Gastrocnemius medialis (tissue), 4 donors: ENCODE results near the gene SMIM10. TPM values are rescaled to one million over a fixed set of nuclear protein-coding genes. Genes with fewer than 3 reads are reported as not detected.
"Not testable (repeated sequence)": the region's sequence is repeated elsewhere in the genome, so short reads cannot be mapped to it uniquely, and the experiment has no call there.

Experiments used
- ATAC-seq, 2 donors: fragments of 150-250 bp; one replicate each; pipeline ENCODE4 v1.9.1; 2016
- DNase-seq, 2 donors: peaks; one replicate each; pipeline ENCODE4 v3.0.0-alpha.2; 2019
- H3K27ac ChIP-seq, 4 donors: fragments of 200-600 bp; sonication (generic); 1 replicate in 1 of 4; 2 replicates in 3 of 4; pipeline ENCODE4 v1.5.1; 2016 to 2018; ENCODE audit warnings: mild to moderate bottlenecking in 2 of 4, moderate library complexity in 1 of 4
- H3K27me3 ChIP-seq, 3 donors: fragments of 200-600 bp; sonication (generic) in 2 of 3; 1 replicate in 1 of 3; 2 replicates in 2 of 3; pipeline versions ENCODE4 v1.5.1 to v1.6.0; 2016 to 2019; ENCODE audit warnings: mild to moderate bottlenecking in 1 of 3, moderate library complexity in 1 of 3
- H3K36me3 ChIP-seq, 2 donors: fragments of 200-600 bp; sonication (generic) in 1 of 2; one replicate each; pipeline ENCODE4 v1.5.1; 2017 to 2018
- H3K4me1 ChIP-seq, 2 donors: fragments of 200-600 bp; sonication (generic) in 1 of 2; one replicate each; pipeline ENCODE4 v1.5.1; 2016 to 2017; ENCODE audit warnings: mild to moderate bottlenecking in 2 of 2
- H3K4me3 ChIP-seq, 4 donors: fragments of 200-600 bp; sonication (generic) in 3 of 4; 1 replicate in 1 of 4; 2 replicates in 3 of 4; pipeline ENCODE4 v1.5.1; 2016 to 2019; ENCODE audit warnings: mild to moderate bottlenecking in 2 of 4
- H3K9me3 ChIP-seq, 3 donors: fragments of 200-600 bp; sonication (generic) in 2 of 3; 1 replicate in 1 of 3; 2 replicates in 2 of 3; pipeline ENCODE4 v1.5.1; 2016 to 2019
- CTCF ChIP-seq, 5 experiments: fragments of 450-650 bp in 3 of 5; fragments of 200-600 bp in 2 of 5; sonication (generic) in 2 of 5; IDR thresholded peaks in 4 of 5; conservative IDR thresholded peaks in 1 of 5; 1 replicate in 4 of 5; 2 replicates in 1 of 5; pipeline ENCODE4 v1.5.1; 2016 to 2019; ENCODE audit warnings: antibody characterized with exemption in 5 of 5, mild to moderate bottlenecking in 3 of 5, moderate library complexity in 3 of 5
- POLR2A ChIP-seq, 2 donors: fragments of 450-650 bp; IDR thresholded peaks; one replicate each; pipeline ENCODE4 v1.6.1; 2017; ENCODE audit warnings: antibody characterized with exemption in 2 of 2, mild to moderate bottlenecking in 2 of 2, moderate library complexity in 2 of 2
- in situ Hi-C, 4 donors: fragments of 200-750 bp; cut with MboI; loops; one replicate each; pipeline versions ENCODE4 v1.15.0 to v1.8.0; 2017; ENCODE audit warnings: low sequenced_read_pairs in 4 of 4
- intact Hi-C: fragments of 100-400 bp; cut with DNase I; formaldehyde crosslinking; loops from one replicate; pipeline ENCODE4 v1.15.1; 2023; ENCODE audit warnings: low total_unique reads
- total RNA-seq, 4 donors: library from RNA; depleted of rRNA; stranded (reverse); fragments of >200 nt; gene quantifications; one replicate each; pipeline versions ENCODE4 v1.1.0 to v1.2.3, GENCODE V29; 2016

The SMIM10 gene
- total RNA-seq, 4 donors from 2014 or later, result 1.0 to 2.7 (median 1.5) TPM

DNA sequence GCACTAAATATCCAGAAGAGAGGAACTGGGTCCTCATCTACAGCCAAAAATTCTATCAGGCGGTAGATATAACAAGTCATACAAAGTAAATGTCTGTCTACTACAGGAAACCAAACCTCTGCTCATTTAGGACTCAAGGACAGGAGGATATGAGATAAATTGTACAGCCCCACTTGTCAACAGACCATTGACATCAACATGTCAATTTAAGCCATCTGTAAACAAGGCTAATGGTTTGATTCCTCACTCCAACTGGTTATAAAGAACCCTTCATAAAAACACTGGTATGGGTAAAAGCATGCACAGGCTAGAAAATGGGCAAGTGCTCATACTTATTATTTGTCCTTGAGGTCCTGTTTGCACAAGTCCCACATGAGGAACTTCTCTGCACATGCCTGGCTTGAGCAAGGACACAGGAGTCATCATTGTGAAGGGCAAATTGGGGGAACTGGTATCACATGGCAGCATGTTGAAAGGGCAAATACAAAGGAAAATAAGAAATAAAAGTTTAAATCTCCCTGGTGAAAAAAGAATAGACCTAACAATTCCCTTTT, 18.3 kb downstream of the SMIM10 start:
- ATAC-seq (no peak), DNase-seq (no peak)
- Histone ChIP-seq H3K36me3 (no peaks in the 10 kb centered on the region), H3K4me1 (no peaks in the 10 kb centered on the region), H3K4me3 (no peak overlapping the region), H3K27ac (no peak overlapping the region), H3K27me3 (no peaks in the 10 kb centered on the region), H3K9me3 (no peaks in the 10 kb centered on the region)
- in situ Hi-C loops, result no loop called here
- intact Hi-C loops, result no loop called here
- TF ChIP-seq CTCF (IDR thresholded peaks at IDR 0.05 in 4 of 5, conservative IDR thresholded peaks at IDR 0.05 in 1 of 5) (no peak), POLR2A (IDR thresholded peaks at IDR 0.05) (no peak)

- H3K9me3 ChIP-seq, result no peaks in the 10 kb centered on the region
- in situ Hi-C loops, result no loop called here
- H3K27me3 ChIP-seq, result no peaks in the 10 kb centered on the region
- no peaks in the 10 kb centered on the region for H3K36me3 ChIP-seq
- DNase-seq (no peak), ATAC-seq (no peak)
- TF ChIP-seq CTCF (IDR thresholded peaks at IDR 0.05 in 4 of 5, conservative IDR thresholded peaks at IDR 0.05 in 1 of 5) (no peak), POLR2A (IDR thresholded peaks at IDR 0.05) (no peak)
- H3K4me3 ChIP-seq, result no peak overlapping the region
- H3K27ac ChIP-seq, result no peak overlapping the region
- no peaks in the 10 kb centered on the region for H3K4me1 ChIP-seq
- intact Hi-C loops, result no loop called here
These were observed 19.0 kb downstream of the SMIM10 start for GRCh38 chrX:135009838-135010237.

GRCh38 chrX:135010921-135011320, 20.1 kb downstream of the SMIM10 start:
- Histone ChIP-seq H3K27ac (no peak overlapping the region), H3K27me3 (no peaks in the 10 kb centered on the region), H3K36me3 (no peaks in the 10 kb centered on the region), H3K4me1 (no peaks in the 10 kb centered on the region), H3K4me3 (no peak overlapping the region), H3K9me3 (no peaks in the 10 kb centered on the region)
- in situ Hi-C loops (no loop called here), intact Hi-C loops (no loop called here)
- DNase-seq, result no peak
- no peak for TF ChIP-seq CTCF (IDR thresholded peaks at IDR 0.05 in 4 of 5, conservative IDR thresholded peaks at IDR 0.05 in 1 of 5)
- TF ChIP-seq POLR2A (IDR thresholded peaks at IDR 0.05), result no peak
- no peak for ATAC-seq

GRCh38 chrX:135015523-135016245, 24.9 kb downstream of the SMIM10 start:
- Histone ChIP-seq H3K27me3 (no peaks in the 10 kb centered on the region), H3K4me3 (no peak overlapping the region), H3K4me1 (peaks cover 3 to 10% of the 10 kb centered on the region in 2 donors), H3K9me3 (no peaks in the 10 kb centered on the region), H3K36me3 (no peaks in the 10 kb centered on the region), H3K27ac (no peak overlapping the region)
- no peak for ATAC-seq
- intact Hi-C loops (no loop called here), in situ Hi-C loops (no loop called here)
- no peak for TF ChIP-seq POLR2A (IDR thresholded peaks at IDR 0.05)
- TF ChIP-seq CTCF (IDR thresholded peaks at IDR 0.05 in 4 of 5, conservative IDR thresholded peaks at IDR 0.05 in 1 of 5), result no peak
- DNase-seq, result no peak

DNA sequence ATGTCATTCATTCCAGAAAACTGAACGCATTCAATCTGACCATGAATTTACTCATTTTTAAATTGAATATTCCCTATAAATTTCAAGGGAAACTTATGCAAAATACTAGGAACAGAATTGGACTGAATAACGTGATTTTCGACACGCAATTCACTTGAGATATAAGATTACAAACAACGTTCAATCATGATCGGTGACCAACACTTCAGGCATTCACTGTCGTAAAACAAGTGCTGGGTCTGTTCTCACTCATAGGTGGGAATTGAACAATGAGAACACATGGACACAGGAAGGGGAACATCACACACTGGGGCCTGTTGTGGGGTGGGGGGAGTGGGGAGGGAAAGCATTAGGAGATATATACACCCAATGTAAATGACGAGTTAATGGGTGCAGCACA, 29.1 kb downstream of the SMIM10 start:
- intact Hi-C loops, in situ Hi-C loops, H3K4me3 ChIP-seq, H3K9me3 ChIP-seq, H3K36me3 ChIP-seq, H3K27me3 ChIP-seq, DNase-seq, ATAC-seq: not testable (repeated sequence)
- Histone ChIP-seq H3K4me1 (peaks cover 3 to 17% of the 10 kb centered on the region in 2 donors), H3K27ac (peak overlapping the region in 1 of 4 donors; percentile 89)

DNA sequence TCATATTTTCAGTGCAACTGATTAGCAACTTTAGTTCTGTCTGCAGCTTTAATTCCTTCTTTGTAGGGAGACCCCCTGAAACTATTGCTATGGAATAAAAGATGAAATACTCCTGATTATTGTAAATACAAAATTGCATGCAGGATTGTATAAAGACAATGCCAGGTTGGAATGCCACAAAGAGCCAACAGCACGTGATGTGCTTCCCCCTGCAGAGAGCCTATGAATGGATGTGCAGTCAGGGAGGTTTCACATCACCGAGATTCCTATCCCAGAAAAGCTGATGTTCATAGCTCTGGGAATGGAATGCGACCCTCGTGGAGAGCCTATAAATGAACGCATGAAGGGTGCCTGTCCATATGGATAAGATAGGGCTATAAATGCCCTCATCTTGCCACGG, 33.0 kb downstream of the SMIM10 start:
- H3K27ac ChIP-seq, in situ Hi-C loops, H3K4me3 ChIP-seq, intact Hi-C loops, DNase-seq, H3K36me3 ChIP-seq, H3K27me3 ChIP-seq, H3K9me3 ChIP-seq, ATAC-seq: not testable (repeated sequence)
- H3K4me1 ChIP-seq, result peaks cover 3 to 14% of the 10 kb centered on the region in 2 donors
